IMR-90 (cell line): Measurements from ENCODE around the gene MYT1. TPM values are rescaled to one million over a fixed set of nuclear protein-coding genes. Genes with fewer than 3 reads are reported as not detected.

Source experiments
- ATAC-seq: fragments of 200-7000 bp; cut with Tn5 transposase; 2 replicates; pipeline ENCODE4 v1.9.1; 2020; ENCODE audit warnings: low read depth, mild to moderate bottlenecking, moderate library complexity
- BruUV-seq: library from RNA; stranded (reverse); fragments of 400-500 nt; replicated peaks from 2 replicates; lab custom pipeline; 2021; lab: Mats Ljungman, UMichigan
- CTCF ChIA-PET: fragments of 300-600 bp; formaldehyde crosslinking; extraction: SDS; loops from one replicate; lab custom pipeline; 2021; ENCODE audit warnings: antibody characterized with exemption; lab: Yijun Ruan, JAX
- POLR2A ChIA-PET: fragments of 300-600 bp; sonication (Branson Sonifier 250); formaldehyde crosslinking; loops from one replicate; lab custom pipeline; 2022; ENCODE audit warnings: antibody characterized with exemption; ENCODE audit not compliant: unreplicated experiment; lab: Charles Lee
- DNase-seq: peaks from one replicate; pipeline ENCODE4 v3.0.0; 2013
- H2AFZ ChIP-seq: replicated peaks from 2 replicates; pipeline ENCODE3; 2013; ENCODE audit warnings: low read length, mild to moderate bottlenecking; ENCODE audit not compliant: poor library complexity
- H2AK5ac ChIP-seq: 2 replicates; pipeline ENCODE4 v1.6.1; 2013; ENCODE audit warnings: low read depth, low read length, inconsistent platforms
- H2AK9ac ChIP-seq: replicated peaks from 2 replicates; pipeline ENCODE3; 2013; ENCODE audit warnings: mild to moderate bottlenecking, low read depth, low read length, moderate library complexity; ENCODE audit not compliant: poor library complexity
- H2BK120ac ChIP-seq: 2 replicates; pipeline ENCODE4 v1.6.1; 2013; ENCODE audit warnings: low read depth, low read length, inconsistent platforms
- H2BK15ac ChIP-seq: 3 replicates; pipeline ENCODE4 v1.6.1; 2013; ENCODE audit warnings: low read depth, low read length, inconsistent platforms
- H2BK20ac ChIP-seq: 2 replicates; pipeline ENCODE4 v1.6.1; 2013; ENCODE audit warnings: low read depth, mild to moderate bottlenecking, inconsistent platforms, low read length, moderate library complexity
- H2BK5ac ChIP-seq: 2 replicates; pipeline ENCODE4 v1.6.1; 2013; ENCODE audit warnings: mild to moderate bottlenecking, low read depth, low read length, inconsistent platforms; ENCODE audit not compliant: poor library complexity, severe bottlenecking
- H3K14ac ChIP-seq: replicated peaks from 2 replicates; pipeline ENCODE4 v1.6.1; 2013; ENCODE audit warnings: low read depth, low read length, inconsistent platforms
- H3K18ac ChIP-seq: 2 replicates; pipeline ENCODE4 v1.6.1; 2013; ENCODE audit warnings: low read depth, low read length, control low read depth
- H3K23ac ChIP-seq: 2 replicates; pipeline ENCODE4 v1.6.1; 2013; ENCODE audit warnings: low read depth, low read length, inconsistent platforms
- H3K27ac ChIP-seq: 2 replicates; pipeline ENCODE4 v1.5.1; 2013; ENCODE audit warnings: mild to moderate bottlenecking, control low read depth, low read length; ENCODE audit not compliant: insufficient read depth
- H3K27me3 ChIP-seq: 2 replicates; pipeline ENCODE4 v1.6.1; 2013; ENCODE audit warnings: low read length; ENCODE audit not compliant: control insufficient read depth, insufficient read depth
- H3K36me3 ChIP-seq: 2 replicates; pipeline ENCODE4 v1.6.1; 2013; ENCODE audit warnings: low read length, mixed read lengths; ENCODE audit not compliant: control insufficient read depth, insufficient read depth
- H3K4ac ChIP-seq: 2 replicates; pipeline ENCODE4 v1.6.1; 2013; ENCODE audit warnings: low read depth, low read length, inconsistent platforms
- H3K4me1 ChIP-seq: 2 replicates; pipeline ENCODE4 v1.6.1; 2013; ENCODE audit warnings: low read length, mixed read lengths; ENCODE audit not compliant: control insufficient read depth, insufficient read depth
- H3K4me2 ChIP-seq: 2 replicates; pipeline ENCODE4 v1.6.1; 2013; ENCODE audit warnings: low read depth, mild to moderate bottlenecking, control low read depth, low read length, moderate library complexity
- H3K4me3 ChIP-seq: 2 replicates; pipeline ENCODE4 v1.5.1; 2013; ENCODE audit warnings: low read depth, mild to moderate bottlenecking, control low read depth, low read length, moderate library complexity; ENCODE audit not compliant: insufficient read depth
- H3K56ac ChIP-seq: 2 replicates; pipeline ENCODE4 v1.6.1; 2013; ENCODE audit warnings: low read length, inconsistent platforms; ENCODE audit not compliant: insufficient read depth; ENCODE audit errors: extremely low read depth
- H3K79me1 ChIP-seq, 2 experiments: 2 replicates each; pipeline ENCODE4 v1.6.1; 2013; ENCODE audit warnings: low read length in 2 of 2, inconsistent platforms in 1 of 2, low read depth in 1 of 2
- H3K9ac ChIP-seq: 2 replicates; pipeline ENCODE4 v1.6.1; 2013; ENCODE audit warnings: low read depth, low read length, control low read depth
- H3K9me1 ChIP-seq: 2 replicates; pipeline ENCODE4 v1.6.1; 2013; ENCODE audit warnings: low read length, inconsistent platforms; ENCODE audit not compliant: insufficient read depth
- H3K9me3 ChIP-seq: 2 replicates; pipeline ENCODE4 v1.6.1; 2013; ENCODE audit warnings: low read length; ENCODE audit not compliant: control insufficient read depth, insufficient read depth
- H4K20me1 ChIP-seq: 2 replicates; pipeline ENCODE4 v1.6.1; 2013; ENCODE audit warnings: low read length, inconsistent platforms; ENCODE audit not compliant: insufficient read depth
- H4K5ac ChIP-seq: 2 replicates; pipeline ENCODE4 v1.6.1; 2013; ENCODE audit warnings: mild to moderate bottlenecking, low read depth, low read length, control low read depth
- H4K8ac ChIP-seq, 2 experiments: 2 replicates each; pipeline ENCODE4 v1.6.1; 2013; ENCODE audit warnings: low read depth in 2 of 2, low read length in 2 of 2, control low read depth in 1 of 2, inconsistent platforms in 1 of 2
- H4K91ac ChIP-seq: 2 replicates; pipeline ENCODE4 v1.6.1; 2013; ENCODE audit warnings: low read depth, low read length, inconsistent platforms; ENCODE audit not compliant: insufficient read depth
- BHLHE40 ChIP-seq: fragments of 150-350 bp; IDR thresholded peaks from 2 replicates; pipeline ENCODE4 v1.6.1; 2016; ENCODE audit warnings: mild to moderate bottlenecking, low read depth, low read length
- CEBPB ChIP-seq: IDR thresholded peaks from 2 replicates; pipeline ENCODE4 v1.6.1; 2012; ENCODE audit warnings: low read depth, low read length, improper control_type of control experiment
- CHD1 ChIP-seq: IDR thresholded peaks from 2 replicates; pipeline ENCODE4 v1.6.1; 2012; ENCODE audit warnings: low read depth, low read length, improper control_type of control experiment
- CTCF ChIP-seq: conservative IDR thresholded peaks from 2 replicates; pipeline ENCODE4 v1.5.1; 2012; ENCODE audit warnings: mild to moderate bottlenecking, low read depth, low read length, improper control_type of control experiment
- FOS ChIP-seq: fragments of 150-350 bp; IDR thresholded peaks from 2 replicates; pipeline ENCODE4 v1.6.1; 2016; ENCODE audit warnings: low read depth, low read length
- MAFK ChIP-seq: IDR thresholded peaks from 2 replicates; pipeline ENCODE4 v1.6.1; 2012; ENCODE audit warnings: low read depth, low read length, improper control_type of control experiment
- MAZ ChIP-seq: IDR thresholded peaks from 2 replicates; pipeline ENCODE4 v1.6.1; 2012; ENCODE audit warnings: low read depth, mild to moderate bottlenecking, low read length, improper control_type of control experiment, moderate library complexity, borderline replicate concordance
- MXI1 ChIP-seq: IDR thresholded peaks from 2 replicates; pipeline ENCODE4 v1.6.1; 2012; ENCODE audit warnings: low read depth, mild to moderate bottlenecking, low read length, moderate library complexity, borderline replicate concordance
- NFE2L2 ChIP-seq: fragments of 150-350 bp; IDR thresholded peaks from 2 replicates; pipeline ENCODE4 v1.6.1; 2016; ENCODE audit warnings: low read depth, mild to moderate bottlenecking, low read length
- POLR2A ChIP-seq: IDR thresholded peaks from 2 replicates; pipeline ENCODE4 v1.6.1; 2012; ENCODE audit warnings: mild to moderate bottlenecking, low read depth, low read length
- RAD21 ChIP-seq: IDR thresholded peaks from 2 replicates; pipeline ENCODE4 v1.6.1; 2012; ENCODE audit warnings: low read length, improper control_type of control experiment
- RCOR1 ChIP-seq: IDR thresholded peaks from 2 replicates; pipeline ENCODE4 v1.6.1; 2012; ENCODE audit warnings: mild to moderate bottlenecking, low read length, improper control_type of control experiment; ENCODE audit not compliant: insufficient replicate concordance
- RFX5 ChIP-seq: IDR thresholded peaks from 2 replicates; pipeline ENCODE4 v1.8.0; 2012; ENCODE audit warnings: low read depth, mild to moderate bottlenecking, low read length, moderate library complexity
- SMC3 ChIP-seq: fragments of 150-350 bp; IDR thresholded peaks from 2 replicates; pipeline ENCODE4 v1.6.1; 2016; ENCODE audit warnings: low read depth, mild to moderate bottlenecking, antibody characterized with exemption, low read length, moderate library complexity
- WGBS, 2 experiments: methylation state at CpG; one replicate each; pipeline versions ENCODE4 v1.1.5 to v1.1.7; 2013; ENCODE audit warnings: missing lambda C conversion rate in 2 of 2; ENCODE audit not compliant: insufficient read length in 1 of 2; ENCODE audit errors: extremely low coverage in 2 of 2; 5-methylcytosine and 5-hydroxymethylcytosine counted together
- dilution Hi-C: fragments of 300-500 bp; cut with HindIII; formaldehyde crosslinking; loops from one replicate; pipeline ENCODE4 v1.14.3; 2018; ENCODE audit warnings: low sequenced_read_pairs; ENCODE audit not compliant: unreplicated experiment
- in situ Hi-C: fragments of 300-500 bp; cut with MboI; formaldehyde crosslinking; loops from 3 replicates; pipeline ENCODE4 v1.14.3; 2019; ENCODE audit warnings: low sequenced_read_pairs, inconsistent platforms, mixed read lengths
- intact Hi-C: fragments of 100-400 bp; cut with micrococcal nuclease; formaldehyde crosslinking; loops from 2 replicates; pipeline ENCODE4 v1.10.0; 2022
- polyA plus RNA-seq, 3 experiments: library from polyadenylated mRNA; depleted of rRNA; stranded (reverse); fragments of >200 nt; gene quantifications; 2 replicates each; pipeline ENCODE4 v1.2.3, GENCODE V29; 2012; ENCODE audit warnings: low replicate concordance in 1 of 3
- total RNA-seq: library from RNA; depleted of rRNA; stranded (reverse); fragments of >200 nt; gene quantifications from 2 replicates; pipeline ENCODE4 v1.2.3, GENCODE V29; 2012
- TF ChIP-seq, protein P1 (sequence below): fragments of 150-350 bp; IDR thresholded peaks from 2 replicates; pipeline ENCODE4 v1.6.1; 2017; ENCODE audit warnings: mild to moderate bottlenecking, antibody characterized with exemption, low read length, low read depth
- TF ChIP-seq, protein P2 (sequence below): fragments of 150-350 bp; IDR thresholded peaks from 2 replicates; pipeline ENCODE4 v1.6.1; 2016; ENCODE audit warnings: low read depth, mild to moderate bottlenecking, low read length, moderate library complexity, borderline replicate concordance

MYT1 gene
- total and polyA plus RNA-seq, 2 of the 4 experiments (the other 2 are of a cell fraction): not detected

GRCh38 chr20:64163776-64164122 is 503 bp upstream of the MYT1 start:
- Histone ChIP-seq H3K27ac (no peak overlapping the region), H3K27me3 (peaks cover 79% of the 10 kb centered on the region)

More at GRCh38 chr20:64163776-64164122, 503 bp upstream of the MYT1 start:
- no peak overlapping the region for H4K8ac ChIP-seq
- H4K5ac ChIP-seq: no peak overlapping the region
- no peak overlapping the region for H3K4ac ChIP-seq
- no peak for DNase-seq
- no peak overlapping the region for H2AK5ac ChIP-seq
- intact Hi-C loops: no loop called here
- H3K14ac ChIP-seq: no peak overlapping the region
- no peak overlapping the region for H2BK120ac ChIP-seq
- H2BK5ac ChIP-seq: no peak overlapping the region
- H3K4me1 ChIP-seq: no peaks in the 10 kb centered on the region
- no peak overlapping the region for H3K4me2 ChIP-seq
- no peak overlapping the region for H2AFZ ChIP-seq
- no peaks in the 10 kb centered on the region; the same call in 1 of the 2 replicates for H4K20me1 ChIP-seq
- H2BK15ac ChIP-seq: no peak overlapping the region
- dilution Hi-C loops: no loop called here
- in situ Hi-C loops: no loop called here
- BruUV-seq: no TSS peak
- no peak for ATAC-seq
- H3K9ac ChIP-seq: no peak overlapping the region
- TF ChIP-seq SMC3 (no peak), MAFK (no peak), MAZ (no peak), CEBPB (no peak), RFX5 (no peak), RCOR1 (no peak), POLR2A (no peak), FOS (no peak), RAD21 (no peak), NFE2L2 (no peak), CHD1 (no peak), BHLHE40 (no peak), MXI1 (no peak), CTCF (no peak)
- TF ChIP-seq, protein P1, sequence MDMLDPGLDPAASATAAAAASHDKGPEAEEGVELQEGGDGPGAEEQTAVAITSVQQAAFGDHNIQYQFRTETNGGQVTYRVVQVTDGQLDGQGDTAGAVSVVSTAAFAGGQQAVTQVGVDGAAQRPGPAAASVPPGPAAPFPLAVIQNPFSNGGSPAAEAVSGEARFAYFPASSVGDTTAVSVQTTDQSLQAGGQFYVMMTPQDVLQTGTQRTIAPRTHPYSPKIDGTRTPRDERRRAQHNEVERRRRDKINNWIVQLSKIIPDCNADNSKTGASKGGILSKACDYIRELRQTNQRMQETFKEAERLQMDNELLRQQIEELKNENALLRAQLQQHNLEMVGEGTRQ: no peak
- TF ChIP-seq, protein P2, sequence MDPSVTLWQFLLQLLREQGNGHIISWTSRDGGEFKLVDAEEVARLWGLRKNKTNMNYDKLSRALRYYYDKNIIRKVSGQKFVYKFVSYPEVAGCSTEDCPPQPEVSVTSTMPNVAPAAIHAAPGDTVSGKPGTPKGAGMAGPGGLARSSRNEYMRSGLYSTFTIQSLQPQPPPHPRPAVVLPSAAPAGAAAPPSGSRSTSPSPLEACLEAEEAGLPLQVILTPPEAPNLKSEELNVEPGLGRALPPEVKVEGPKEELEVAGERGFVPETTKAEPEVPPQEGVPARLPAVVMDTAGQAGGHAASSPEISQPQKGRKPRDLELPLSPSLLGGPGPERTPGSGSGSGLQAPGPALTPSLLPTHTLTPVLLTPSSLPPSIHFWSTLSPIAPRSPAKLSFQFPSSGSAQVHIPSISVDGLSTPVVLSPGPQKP: no peak
- POLR2A ChIA-PET: no interaction called here
- H3K9me1 ChIP-seq: no peaks in the 10 kb centered on the region
- H3K56ac ChIP-seq: no peak overlapping the region
- H3K36me3 ChIP-seq: no peaks in the 10 kb centered on the region
- H3K23ac ChIP-seq: no peak overlapping the region
- H2BK20ac ChIP-seq: no peak overlapping the region
- no peaks in the 10 kb centered on the region for H3K79me1 ChIP-seq
- no peak overlapping the region for H2AK9ac ChIP-seq
- H4K91ac ChIP-seq: no peak overlapping the region
- CTCF ChIA-PET: no interaction called here
- no peak overlapping the region for H3K18ac ChIP-seq
- no peaks in the 10 kb centered on the region; the same call in 1 of the 2 replicates for H3K9me3 ChIP-seq
- H3K4me3 ChIP-seq: no peak overlapping the region
- no CpG with 5 or more reads among the region's 5 CpGs for WGBS, 2 experiments
